Measurements from ENCODE around the gene NEK6.

Gene NEK6

DNA sequence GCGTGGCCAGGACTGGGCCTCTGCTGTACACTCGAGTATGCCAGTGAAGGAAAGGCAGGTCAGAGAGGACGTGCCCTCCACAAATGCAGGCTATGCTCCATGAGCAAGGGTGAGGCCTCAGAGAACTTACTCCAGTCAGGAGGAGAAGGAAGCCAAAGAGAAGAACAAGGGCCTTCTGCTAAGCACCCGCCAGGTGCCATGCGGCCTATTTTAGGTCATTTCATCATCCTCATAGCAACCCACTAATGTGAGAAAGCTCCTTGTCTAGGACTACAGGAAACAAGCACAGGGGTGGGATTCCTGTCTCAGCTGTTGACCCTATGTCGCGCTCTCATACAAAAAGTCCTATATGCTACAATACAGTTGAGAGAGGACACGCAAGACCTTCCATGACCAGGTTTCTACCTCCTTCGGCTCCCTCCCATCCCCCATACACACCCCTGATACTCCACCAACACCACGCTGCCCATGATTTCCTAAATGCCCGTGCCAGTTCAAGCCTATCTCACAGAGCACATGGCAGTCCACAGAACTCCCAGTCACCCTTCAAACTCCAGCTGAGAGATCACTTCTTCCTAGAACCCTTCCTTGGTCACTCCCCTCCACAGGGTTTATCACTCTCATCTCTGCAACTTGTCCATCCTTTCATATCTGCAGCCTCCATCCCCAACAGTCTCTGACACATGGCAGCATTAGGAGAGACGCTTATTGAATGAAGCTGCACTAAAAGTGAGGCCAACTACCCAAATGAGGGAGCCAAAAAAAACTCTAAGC lies 130.7 kb downstream of the NEK6 start:
- H3K27ac ChIP-seq (ENCODE audit: low read depth, low read length), result no peak overlapping the region
- H3K4me3 ChIP-seq (ENCODE audit: low read length), result no peak overlapping the region
- H3K36me3 ChIP-seq (ENCODE audit: control insufficient read depth, low read length), result peaks cover 25% of the 10 kb centered on the region
- H3K9me2 ChIP-seq (replicated peaks; ENCODE audit: control insufficient read depth, low read length), result no peaks in the 10 kb centered on the region
- H3K79me2 ChIP-seq (ENCODE audit: control insufficient read depth, low read length), result peaks cover 88% of the 10 kb centered on the region
- H4K20me1 ChIP-seq (ENCODE audit: control insufficient read depth, insufficient read depth, low read depth, low read length), result peaks cover 13% of the 10 kb centered on the region; the same call in 1 of the 2 replicates
- H3K9me3 ChIP-seq (ENCODE audit: control insufficient read depth, insufficient read depth, low read length), result no peaks in the 10 kb centered on the region
- H3K4me1 ChIP-seq (ENCODE audit: control insufficient read depth, low read length), result no peaks in the 10 kb centered on the region
- H3K27me3 ChIP-seq (ENCODE audit: control insufficient read depth, low read length), result no peaks in the 10 kb centered on the region
- no peak overlapping the region for H3K4me2 ChIP-seq (ENCODE audit: low read length)
- H3F3A ChIP-seq (ENCODE audit: control insufficient read depth, insufficient read depth), result no peaks in the 10 kb centered on the region
- TF ChIP-seq, protein P1, sequence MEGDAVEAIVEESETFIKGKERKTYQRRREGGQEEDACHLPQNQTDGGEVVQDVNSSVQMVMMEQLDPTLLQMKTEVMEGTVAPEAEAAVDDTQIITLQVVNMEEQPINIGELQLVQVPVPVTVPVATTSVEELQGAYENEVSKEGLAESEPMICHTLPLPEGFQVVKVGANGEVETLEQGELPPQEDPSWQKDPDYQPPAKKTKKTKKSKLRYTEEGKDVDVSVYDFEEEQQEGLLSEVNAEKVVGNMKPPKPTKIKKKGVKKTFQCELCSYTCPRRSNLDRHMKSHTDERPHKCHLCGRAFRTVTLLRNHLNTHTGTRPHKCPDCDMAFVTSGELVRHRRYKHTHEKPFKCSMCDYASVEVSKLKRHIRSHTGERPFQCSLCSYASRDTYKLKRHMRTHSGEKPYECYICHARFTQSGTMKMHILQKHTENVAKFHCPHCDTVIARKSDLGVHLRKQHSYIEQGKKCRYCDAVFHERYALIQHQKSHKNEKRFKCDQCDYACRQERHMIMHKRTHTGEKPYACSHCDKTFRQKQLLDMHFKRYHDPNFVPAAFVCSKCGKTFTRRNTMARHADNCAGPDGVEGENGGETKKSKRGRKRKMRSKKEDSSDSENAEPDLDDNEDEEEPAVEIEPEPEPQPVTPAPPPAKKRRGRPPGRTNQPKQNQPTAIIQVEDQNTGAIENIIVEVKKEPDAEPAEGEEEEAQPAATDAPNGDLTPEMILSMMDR (IDR thresholded peaks at IDR 0.05; ENCODE audit: low read depth, low read length, poor library complexity, severe bottlenecking), result no peak
- no peak for TF ChIP-seq EZH2phosphoT487 (IDR thresholded peaks at IDR 0.05; ENCODE audit: borderline replicate concordance, low read length)

DNA sequence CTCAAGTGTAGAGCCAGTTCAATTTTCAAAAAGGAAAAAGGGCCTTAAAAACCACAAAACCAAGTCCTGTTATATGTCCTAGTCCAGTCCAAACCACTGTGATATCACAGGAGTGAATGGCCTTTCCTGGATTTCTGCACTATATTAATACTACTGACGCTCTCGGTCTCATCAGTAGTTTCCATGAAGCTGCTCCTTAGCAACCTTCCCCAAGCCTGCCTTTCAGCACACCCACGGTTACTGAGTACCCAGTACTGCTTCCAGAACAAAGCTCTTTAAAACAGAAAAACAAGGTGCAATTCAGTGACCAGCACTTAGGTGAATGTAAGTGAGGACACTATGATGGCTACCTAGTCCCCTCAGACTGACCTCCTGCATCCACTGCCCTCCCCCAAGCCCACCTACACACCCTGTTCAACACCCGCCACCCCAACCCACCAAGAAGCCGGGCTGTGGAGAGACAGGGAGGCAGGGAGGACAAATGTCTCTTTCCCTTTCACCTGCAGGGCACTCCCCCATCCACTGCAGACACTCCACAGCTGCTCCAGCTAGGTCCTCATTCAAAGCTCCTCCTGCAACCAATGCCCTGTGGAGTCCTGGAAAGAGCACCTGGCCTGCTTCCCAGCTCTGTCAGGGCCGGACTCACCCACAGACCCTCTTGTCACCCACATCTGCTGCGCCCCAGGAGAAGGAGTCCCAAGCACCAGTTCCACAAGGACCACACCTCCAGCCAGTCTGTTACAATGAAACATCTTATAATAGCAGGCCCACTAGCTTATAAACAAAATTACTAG lies 131.6 kb downstream of the NEK6 start:
- Histone ChIP-seq H3K9me3 (ENCODE audit: control insufficient read depth, insufficient read depth, low read length) (no peaks in the 10 kb centered on the region), H3K79me2 (ENCODE audit: control insufficient read depth, low read length) (peaks cover 97% of the 10 kb centered on the region), H3K9me2 (replicated peaks; ENCODE audit: control insufficient read depth, low read length) (no peaks in the 10 kb centered on the region), H3F3A (ENCODE audit: control insufficient read depth, insufficient read depth) (no peaks in the 10 kb centered on the region), H3K36me3 (ENCODE audit: control insufficient read depth, low read length) (peaks cover 25% of the 10 kb centered on the region), H3K27ac (ENCODE audit: low read depth, low read length) (no peak overlapping the region), H3K4me2 (ENCODE audit: low read length) (no peak overlapping the region), H4K20me1 (ENCODE audit: control insufficient read depth, insufficient read depth, low read depth, low read length) (peaks cover 13% of the 10 kb centered on the region; the same call in 1 of the 2 replicates), H3K4me3 (ENCODE audit: low read length) (no peak overlapping the region), H3K4me1 (ENCODE audit: control insufficient read depth, low read length) (no peaks in the 10 kb centered on the region), H3K27me3 (ENCODE audit: control insufficient read depth, low read length) (no peaks in the 10 kb centered on the region)
- TF ChIP-seq, protein P1 (IDR thresholded peaks at IDR 0.05; ENCODE audit: low read depth, low read length, poor library complexity, severe bottlenecking), result no peak
- no peak for TF ChIP-seq EZH2phosphoT487 (IDR thresholded peaks at IDR 0.05; ENCODE audit: borderline replicate concordance, low read length)

DNA sequence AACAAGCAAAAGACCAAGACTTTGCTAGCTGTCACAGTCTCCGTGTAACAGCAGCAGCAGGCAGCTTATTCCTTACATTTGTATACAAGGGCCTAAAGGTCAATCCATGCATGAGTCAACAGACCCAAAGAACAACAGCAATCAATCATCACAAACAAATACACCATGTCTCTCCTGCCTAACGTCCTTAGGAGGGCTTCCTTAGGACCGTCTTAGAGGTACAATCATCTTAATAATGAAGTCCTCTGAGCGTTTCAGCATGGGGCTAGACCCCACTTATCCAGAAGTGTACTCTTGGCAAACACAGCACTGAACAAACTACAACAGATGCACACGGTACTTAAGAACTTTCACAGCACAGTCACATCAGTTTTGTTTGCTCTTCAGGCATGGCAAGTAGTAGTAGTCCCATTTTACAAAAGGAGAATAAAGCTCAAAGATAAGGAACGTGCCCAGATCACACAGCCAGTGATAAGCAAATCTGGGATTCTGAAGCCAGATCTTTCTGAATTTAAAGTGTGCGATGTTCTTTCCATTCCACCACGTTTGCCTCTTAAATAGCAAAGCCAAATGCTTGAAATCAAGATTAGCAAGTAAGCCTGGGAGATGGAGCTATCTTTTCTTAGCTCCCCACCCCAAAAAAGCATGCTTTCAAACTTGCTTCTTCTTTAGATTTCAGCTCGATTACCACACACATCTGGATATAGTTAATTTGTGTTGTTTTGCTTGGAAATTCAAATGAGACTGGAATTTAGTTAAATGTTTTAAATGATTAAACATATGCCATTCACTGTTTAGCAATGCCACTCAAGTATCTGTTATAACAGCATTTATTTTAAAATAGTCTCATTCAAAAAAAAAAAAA lies 133.3 kb downstream of the NEK6 start:
- H3K4me2 ChIP-seq (ENCODE audit: low read length), result no peak overlapping the region
- TF ChIP-seq, protein P1 (IDR thresholded peaks at IDR 0.05; ENCODE audit: low read depth, low read length, poor library complexity, severe bottlenecking), result no peak
- TF ChIP-seq EZH2phosphoT487 (IDR thresholded peaks at IDR 0.05; ENCODE audit: borderline replicate concordance, low read length), result no peak
- peaks cover 98% of the 10 kb centered on the region for H3K79me2 ChIP-seq (ENCODE audit: control insufficient read depth, low read length)
- H3K4me1 ChIP-seq (ENCODE audit: control insufficient read depth, low read length), result no peaks in the 10 kb centered on the region
- H3K9me2 ChIP-seq (replicated peaks; ENCODE audit: control insufficient read depth, low read length), result no peaks in the 10 kb centered on the region
- no peak overlapping the region for H3K27ac ChIP-seq (ENCODE audit: low read depth, low read length)
- no peaks in the 10 kb centered on the region for H3F3A ChIP-seq (ENCODE audit: control insufficient read depth, insufficient read depth)
- no peaks in the 10 kb centered on the region for H3K27me3 ChIP-seq (ENCODE audit: control insufficient read depth, low read length)
- H3K36me3 ChIP-seq (ENCODE audit: control insufficient read depth, low read length), result peaks cover 25% of the 10 kb centered on the region
- no peak overlapping the region for H3K4me3 ChIP-seq (ENCODE audit: low read length)
- no peaks in the 10 kb centered on the region for H3K9me3 ChIP-seq (ENCODE audit: control insufficient read depth, insufficient read depth, low read length)
- peaks cover 18% of the 10 kb centered on the region; the same call in 1 of the 2 replicates for H4K20me1 ChIP-seq (ENCODE audit: control insufficient read depth, insufficient read depth, low read depth, low read length)
